NCI-H2196 treated with DMSO at 0.1 percent for 48 hours (cell line): ENCODE measurements around the gene RHBDD1.

Experiments used
- DNase-seq: peaks from one replicate; lab custom pipeline; 2025; ENCODE audit not compliant: unreplicated experiment; lab: John Stamatoyannopoulos, UW

RHBDD1 gene

GRCh38 chr2:227025510-227025909 is 189.7 kb downstream of the RHBDD1 start:
- no peak for DNase-seq

- no peak for DNase-seq
These were observed 193.7 kb downstream of the RHBDD1 start for GRCh38 chr2:227029426-227030105.

DNA sequence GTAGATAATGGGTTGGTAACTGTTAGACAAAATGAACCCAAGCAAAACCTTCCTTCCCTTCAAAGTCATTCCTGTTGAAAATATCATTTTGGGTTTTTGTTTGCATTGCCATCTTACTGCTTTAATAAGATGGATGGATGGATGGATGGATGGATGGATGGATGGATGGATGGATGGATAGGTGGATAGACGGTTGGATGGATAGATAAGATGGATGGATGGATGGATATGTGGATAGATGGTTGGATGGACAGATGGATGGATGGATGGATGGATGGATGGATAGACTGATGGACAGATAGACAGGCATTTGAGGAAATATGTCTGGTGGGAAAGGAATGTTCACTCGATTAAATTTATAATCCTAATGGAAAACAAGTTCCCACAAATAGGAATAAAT is 194.9 kb downstream of the RHBDD1 start:
- DNase-seq = no peak

DNA sequence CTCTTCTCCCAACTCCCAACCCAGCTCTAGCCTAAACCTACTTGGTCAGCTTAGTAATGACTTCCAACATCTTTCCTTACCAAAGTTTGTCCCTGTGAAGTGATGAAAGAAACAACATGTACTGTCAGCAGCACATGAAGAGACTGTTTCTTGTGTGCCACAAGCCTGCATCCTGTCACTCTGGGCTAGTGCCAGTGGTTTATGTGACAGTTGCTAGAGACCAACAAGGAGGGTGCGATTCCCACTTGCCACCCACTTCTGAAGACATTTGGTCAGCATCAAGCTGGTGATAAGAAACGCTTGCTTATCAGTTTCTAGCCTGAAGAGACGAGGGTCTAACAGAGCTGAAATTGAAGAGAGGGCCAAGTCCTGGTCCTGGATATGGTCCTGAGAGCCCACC is 195.5 kb downstream of the RHBDD1 start:
- DNase-seq = no peak

GRCh38 chr2:227033471-227034148 is 197.8 kb downstream of the RHBDD1 start:
- no peak for DNase-seq

DNA sequence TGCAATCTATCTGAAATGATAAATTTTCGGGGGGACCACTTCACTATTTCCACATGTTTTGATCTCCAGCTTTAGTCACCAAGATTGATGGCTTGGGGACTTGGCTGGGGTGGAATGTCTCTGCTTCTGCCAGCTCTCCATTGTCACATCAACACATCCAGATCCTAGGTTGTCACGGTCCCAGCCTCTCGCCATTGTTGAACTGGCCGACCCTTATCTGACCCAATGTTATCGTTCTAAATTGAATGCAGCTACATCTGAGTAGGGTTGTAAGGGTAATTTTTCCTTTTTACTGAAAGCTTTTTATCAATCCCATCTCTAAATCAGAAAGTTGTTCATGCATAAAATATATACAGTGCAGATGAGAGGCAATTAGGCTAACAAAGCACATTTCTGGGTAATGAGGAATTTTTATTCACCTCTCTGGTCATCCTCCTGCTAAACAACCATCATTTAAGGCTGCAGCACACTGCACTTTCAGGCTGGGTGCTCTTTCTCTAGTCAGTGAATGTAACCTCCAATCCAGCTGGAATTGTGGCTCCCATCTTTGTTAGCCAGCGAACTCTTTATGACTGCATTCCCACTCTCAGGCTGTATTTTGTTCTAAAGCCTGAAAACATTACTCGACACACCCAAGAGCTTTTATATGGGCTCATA is 200.0 kb downstream of the RHBDD1 start:
- DNase-seq = no peak

DNA sequence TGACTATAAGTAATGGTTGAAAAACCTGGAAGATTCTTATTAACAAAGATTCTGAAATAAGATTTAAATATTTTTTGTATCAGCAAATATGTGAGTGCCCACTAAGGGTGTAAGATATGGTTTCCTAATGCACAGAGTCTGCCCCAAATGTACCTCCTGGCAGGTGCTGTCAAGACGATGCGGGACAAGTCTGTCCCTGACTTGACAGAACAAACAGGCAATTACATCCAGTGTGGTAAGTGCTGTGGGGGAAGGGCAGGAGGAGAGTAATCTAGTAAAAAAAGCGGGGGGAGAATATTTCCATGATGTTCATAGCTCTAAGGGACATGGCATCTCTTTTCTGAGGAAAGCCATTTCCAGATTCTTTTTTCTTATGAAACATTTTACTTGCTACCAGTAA is 200.7 kb downstream of the RHBDD1 start:
- no peak for DNase-seq

GRCh38 chr2:227038550-227039189 is 202.8 kb downstream of the RHBDD1 start:
- DNase-seq = no peak

DNA sequence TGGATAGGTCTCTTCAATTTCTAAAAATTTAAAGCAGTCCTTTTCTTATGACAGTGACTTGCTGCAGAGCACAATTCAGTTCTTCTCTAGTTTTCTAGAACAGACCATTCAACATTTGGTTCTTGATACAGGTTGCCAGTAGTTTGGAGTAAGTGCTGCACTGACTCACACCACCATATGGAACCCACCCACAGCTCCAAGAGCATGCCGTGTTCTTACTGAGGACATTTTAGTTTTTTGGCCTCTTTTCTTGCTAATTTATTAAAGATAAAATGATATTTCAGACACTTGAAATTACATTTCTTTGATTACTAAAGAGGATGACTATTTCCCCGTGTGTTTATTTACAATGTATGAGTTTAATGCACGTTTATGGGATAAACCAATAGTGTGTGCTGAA is 208.1 kb downstream of the RHBDD1 start:
- DNase-seq = no peak
